22Rv1 (cell line): ENCODE results near the gene TPRG1L.
A peak's percentile ranks its signal among the peaks of the same experiment; 100 is the strongest.

ENCODE experiments used
- H3K27ac ChIP-seq: fragments of 450-650 bp; 2 replicates; pipeline ENCODE4 v1.5.1; 2017
- CTCF ChIP-seq: fragments of 450-650 bp; IDR thresholded peaks from 2 replicates; pipeline ENCODE4 v1.5.1; 2017; ENCODE audit warnings: mild to moderate bottlenecking
- ZFX ChIP-seq: fragments of 450-650 bp; IDR thresholded peaks from 2 replicates; pipeline ENCODE4 v1.6.1; 2017; ENCODE audit warnings: antibody characterized with exemption, borderline replicate concordance

The TPRG1L gene

GRCh38 chr1:3642919-3643675, 18.3 kb downstream of the TPRG1L start:
- H3K27ac ChIP-seq = no peak overlapping the region
- no peak for TF ChIP-seq CTCF
- no peak for TF ChIP-seq ZFX

- H3K27ac ChIP-seq = no peak overlapping the region
- TF ChIP-seq ZFX (no peak), CTCF (no peak)
Observed at GRCh38 chr1:3644273-3644672, 19.5 kb downstream of the TPRG1L start.

- H3K27ac ChIP-seq = no peak overlapping the region
- TF ChIP-seq ZFX (no peak), CTCF (no peak)
Observed at GRCh38 chr1:3645247-3645646, 20.4 kb downstream of the TPRG1L start.

- TF ChIP-seq CTCF = no peak
- no peak for TF ChIP-seq ZFX
- H3K27ac ChIP-seq = no peak overlapping the region
Observed at GRCh38 chr1:3645666-3646355, 21.0 kb downstream of the TPRG1L start.

- TF ChIP-seq ZFX (no peak), CTCF (no peak)
- no peak overlapping the region for H3K27ac ChIP-seq
Observed at GRCh38 chr1:3646596-3646995, 21.8 kb downstream of the TPRG1L start.

- no peak within 1 kb of the TSS for H3K27ac ChIP-seq
- TF ChIP-seq CTCF (peak; percentile 23; the same call in 1 of the 2 replicates), ZFX (no peak)
Observed at GRCh38 chr1:3649342-3650247, 24.8 kb downstream of the TPRG1L start, which contains the start of gene WRAP73. Gene WRAP73 (minus strand): TSS chr1:3650103. CDS start chr1:3649999, 104 bp downstream.
